IMR-90 (cell line): ENCODE measurements around the gene HCN2. TPM values are rescaled to one million over a fixed set of nuclear protein-coding genes. Genes with fewer than 3 reads are reported as not detected.

Experiments used
- ATAC-seq: fragments of 200-7000 bp; cut with Tn5 transposase; 2 replicates; pipeline ENCODE4 v1.9.1; 2020; ENCODE audit warnings: low read depth, mild to moderate bottlenecking, moderate library complexity
- BruUV-seq: library from RNA; stranded (reverse); fragments of 400-500 nt; replicated peaks from 2 replicates; lab custom pipeline; 2021; lab: Mats Ljungman, UMichigan
- CTCF ChIA-PET: fragments of 300-600 bp; formaldehyde crosslinking; extraction: SDS; loops from one replicate; lab custom pipeline; 2021; ENCODE audit warnings: antibody characterized with exemption; lab: Yijun Ruan, JAX
- POLR2A ChIA-PET: fragments of 300-600 bp; sonication (Branson Sonifier 250); formaldehyde crosslinking; loops from one replicate; lab custom pipeline; 2022; ENCODE audit warnings: antibody characterized with exemption; ENCODE audit not compliant: unreplicated experiment; lab: Charles Lee
- DNase-seq: peaks from one replicate; pipeline ENCODE4 v3.0.0; 2013
- H2AFZ ChIP-seq: replicated peaks from 2 replicates; pipeline ENCODE3; 2013; ENCODE audit warnings: low read length, mild to moderate bottlenecking; ENCODE audit not compliant: poor library complexity
- H2AK5ac ChIP-seq: 2 replicates; pipeline ENCODE4 v1.6.1; 2013; ENCODE audit warnings: low read depth, low read length, inconsistent platforms
- H2AK9ac ChIP-seq: replicated peaks from 2 replicates; pipeline ENCODE3; 2013; ENCODE audit warnings: mild to moderate bottlenecking, low read depth, low read length, moderate library complexity; ENCODE audit not compliant: poor library complexity
- H2BK120ac ChIP-seq: 2 replicates; pipeline ENCODE4 v1.6.1; 2013; ENCODE audit warnings: low read depth, low read length, inconsistent platforms
- H2BK15ac ChIP-seq: 3 replicates; pipeline ENCODE4 v1.6.1; 2013; ENCODE audit warnings: low read depth, low read length, inconsistent platforms
- H2BK20ac ChIP-seq: 2 replicates; pipeline ENCODE4 v1.6.1; 2013; ENCODE audit warnings: low read depth, mild to moderate bottlenecking, inconsistent platforms, low read length, moderate library complexity
- H2BK5ac ChIP-seq: 2 replicates; pipeline ENCODE4 v1.6.1; 2013; ENCODE audit warnings: mild to moderate bottlenecking, low read depth, low read length, inconsistent platforms; ENCODE audit not compliant: poor library complexity, severe bottlenecking
- H3K14ac ChIP-seq: replicated peaks from 2 replicates; pipeline ENCODE4 v1.6.1; 2013; ENCODE audit warnings: low read depth, low read length, inconsistent platforms
- H3K18ac ChIP-seq: 2 replicates; pipeline ENCODE4 v1.6.1; 2013; ENCODE audit warnings: low read depth, low read length, control low read depth
- H3K23ac ChIP-seq: 2 replicates; pipeline ENCODE4 v1.6.1; 2013; ENCODE audit warnings: low read depth, low read length, inconsistent platforms
- H3K27ac ChIP-seq: 2 replicates; pipeline ENCODE4 v1.5.1; 2013; ENCODE audit warnings: mild to moderate bottlenecking, control low read depth, low read length; ENCODE audit not compliant: insufficient read depth
- H3K27me3 ChIP-seq: 2 replicates; pipeline ENCODE4 v1.6.1; 2013; ENCODE audit warnings: low read length; ENCODE audit not compliant: control insufficient read depth, insufficient read depth
- H3K36me3 ChIP-seq: 2 replicates; pipeline ENCODE4 v1.6.1; 2013; ENCODE audit warnings: low read length, mixed read lengths; ENCODE audit not compliant: control insufficient read depth, insufficient read depth
- H3K4ac ChIP-seq: 2 replicates; pipeline ENCODE4 v1.6.1; 2013; ENCODE audit warnings: low read depth, low read length, inconsistent platforms
- H3K4me1 ChIP-seq: 2 replicates; pipeline ENCODE4 v1.6.1; 2013; ENCODE audit warnings: low read length, mixed read lengths; ENCODE audit not compliant: control insufficient read depth, insufficient read depth
- H3K4me2 ChIP-seq: 2 replicates; pipeline ENCODE4 v1.6.1; 2013; ENCODE audit warnings: low read depth, mild to moderate bottlenecking, control low read depth, low read length, moderate library complexity
- H3K4me3 ChIP-seq: 2 replicates; pipeline ENCODE4 v1.5.1; 2013; ENCODE audit warnings: low read depth, mild to moderate bottlenecking, control low read depth, low read length, moderate library complexity; ENCODE audit not compliant: insufficient read depth
- H3K56ac ChIP-seq: 2 replicates; pipeline ENCODE4 v1.6.1; 2013; ENCODE audit warnings: low read length, inconsistent platforms; ENCODE audit not compliant: insufficient read depth; ENCODE audit errors: extremely low read depth
- H3K79me1 ChIP-seq, 2 experiments: 2 replicates each; pipeline ENCODE4 v1.6.1; 2013; ENCODE audit warnings: low read length in 2 of 2, inconsistent platforms in 1 of 2, low read depth in 1 of 2
- H3K9ac ChIP-seq: 2 replicates; pipeline ENCODE4 v1.6.1; 2013; ENCODE audit warnings: low read depth, low read length, control low read depth
- H3K9me1 ChIP-seq: 2 replicates; pipeline ENCODE4 v1.6.1; 2013; ENCODE audit warnings: low read length, inconsistent platforms; ENCODE audit not compliant: insufficient read depth
- H3K9me3 ChIP-seq: 2 replicates; pipeline ENCODE4 v1.6.1; 2013; ENCODE audit warnings: low read length; ENCODE audit not compliant: control insufficient read depth, insufficient read depth
- H4K20me1 ChIP-seq: 2 replicates; pipeline ENCODE4 v1.6.1; 2013; ENCODE audit warnings: low read length, inconsistent platforms; ENCODE audit not compliant: insufficient read depth
- H4K5ac ChIP-seq: 2 replicates; pipeline ENCODE4 v1.6.1; 2013; ENCODE audit warnings: mild to moderate bottlenecking, low read depth, low read length, control low read depth
- H4K8ac ChIP-seq, 2 experiments: 2 replicates each; pipeline ENCODE4 v1.6.1; 2013; ENCODE audit warnings: low read depth in 2 of 2, low read length in 2 of 2, control low read depth in 1 of 2, inconsistent platforms in 1 of 2
- H4K91ac ChIP-seq: 2 replicates; pipeline ENCODE4 v1.6.1; 2013; ENCODE audit warnings: low read depth, low read length, inconsistent platforms; ENCODE audit not compliant: insufficient read depth
- BHLHE40 ChIP-seq: fragments of 150-350 bp; IDR thresholded peaks from 2 replicates; pipeline ENCODE4 v1.6.1; 2016; ENCODE audit warnings: mild to moderate bottlenecking, low read depth, low read length
- CEBPB ChIP-seq: IDR thresholded peaks from 2 replicates; pipeline ENCODE4 v1.6.1; 2012; ENCODE audit warnings: low read depth, low read length, improper control_type of control experiment
- CHD1 ChIP-seq: IDR thresholded peaks from 2 replicates; pipeline ENCODE4 v1.6.1; 2012; ENCODE audit warnings: low read depth, low read length, improper control_type of control experiment
- ELK1 ChIP-seq: fragments of 150-350 bp; IDR thresholded peaks from 2 replicates; pipeline ENCODE4 v1.6.1; 2016; ENCODE audit warnings: low read depth, mild to moderate bottlenecking, low read length, moderate library complexity, borderline replicate concordance
- FOS ChIP-seq: fragments of 150-350 bp; IDR thresholded peaks from 2 replicates; pipeline ENCODE4 v1.6.1; 2016; ENCODE audit warnings: low read depth, low read length
- MAFK ChIP-seq: IDR thresholded peaks from 2 replicates; pipeline ENCODE4 v1.6.1; 2012; ENCODE audit warnings: low read depth, low read length, improper control_type of control experiment
- MAZ ChIP-seq: IDR thresholded peaks from 2 replicates; pipeline ENCODE4 v1.6.1; 2012; ENCODE audit warnings: low read depth, mild to moderate bottlenecking, low read length, improper control_type of control experiment, moderate library complexity, borderline replicate concordance
- MXI1 ChIP-seq: IDR thresholded peaks from 2 replicates; pipeline ENCODE4 v1.6.1; 2012; ENCODE audit warnings: low read depth, mild to moderate bottlenecking, low read length, moderate library complexity, borderline replicate concordance
- NFE2L2 ChIP-seq: fragments of 150-350 bp; IDR thresholded peaks from 2 replicates; pipeline ENCODE4 v1.6.1; 2016; ENCODE audit warnings: low read depth, mild to moderate bottlenecking, low read length
- POLR2A ChIP-seq: IDR thresholded peaks from 2 replicates; pipeline ENCODE4 v1.6.1; 2012; ENCODE audit warnings: mild to moderate bottlenecking, low read depth, low read length
- RAD21 ChIP-seq: IDR thresholded peaks from 2 replicates; pipeline ENCODE4 v1.6.1; 2012; ENCODE audit warnings: low read length, improper control_type of control experiment
- RCOR1 ChIP-seq: IDR thresholded peaks from 2 replicates; pipeline ENCODE4 v1.6.1; 2012; ENCODE audit warnings: mild to moderate bottlenecking, low read length, improper control_type of control experiment; ENCODE audit not compliant: insufficient replicate concordance
- RFX5 ChIP-seq: IDR thresholded peaks from 2 replicates; pipeline ENCODE4 v1.8.0; 2012; ENCODE audit warnings: low read depth, mild to moderate bottlenecking, low read length, moderate library complexity
- SMC3 ChIP-seq: fragments of 150-350 bp; IDR thresholded peaks from 2 replicates; pipeline ENCODE4 v1.6.1; 2016; ENCODE audit warnings: low read depth, mild to moderate bottlenecking, antibody characterized with exemption, low read length, moderate library complexity
- WGBS, 2 experiments: methylation state at CpG; one replicate each; pipeline versions ENCODE4 v1.1.5 to v1.1.7; 2013; ENCODE audit warnings: missing lambda C conversion rate in 2 of 2; ENCODE audit not compliant: insufficient read length in 1 of 2; ENCODE audit errors: extremely low coverage in 2 of 2; 5-methylcytosine and 5-hydroxymethylcytosine counted together
- dilution Hi-C: fragments of 300-500 bp; cut with HindIII; formaldehyde crosslinking; loops from one replicate; pipeline ENCODE4 v1.14.3; 2018; ENCODE audit warnings: low sequenced_read_pairs; ENCODE audit not compliant: unreplicated experiment
- in situ Hi-C: fragments of 300-500 bp; cut with MboI; formaldehyde crosslinking; loops from 3 replicates; pipeline ENCODE4 v1.14.3; 2019; ENCODE audit warnings: low sequenced_read_pairs, inconsistent platforms, mixed read lengths
- intact Hi-C: fragments of 100-400 bp; cut with micrococcal nuclease; formaldehyde crosslinking; loops from 2 replicates; pipeline ENCODE4 v1.10.0; 2022
- polyA plus RNA-seq, 3 experiments: library from polyadenylated mRNA; depleted of rRNA; stranded (reverse); fragments of >200 nt; gene quantifications; 2 replicates each; pipeline ENCODE4 v1.2.3, GENCODE V29; 2012; ENCODE audit warnings: low replicate concordance in 1 of 3
- total RNA-seq: library from RNA; depleted of rRNA; stranded (reverse); fragments of >200 nt; gene quantifications from 2 replicates; pipeline ENCODE4 v1.2.3, GENCODE V29; 2012

HCN2 gene
- total and polyA plus RNA-seq, 2 of the 4 experiments (the other 2 are of a cell fraction), result 0.72 to 2.6 TPM

DNA sequence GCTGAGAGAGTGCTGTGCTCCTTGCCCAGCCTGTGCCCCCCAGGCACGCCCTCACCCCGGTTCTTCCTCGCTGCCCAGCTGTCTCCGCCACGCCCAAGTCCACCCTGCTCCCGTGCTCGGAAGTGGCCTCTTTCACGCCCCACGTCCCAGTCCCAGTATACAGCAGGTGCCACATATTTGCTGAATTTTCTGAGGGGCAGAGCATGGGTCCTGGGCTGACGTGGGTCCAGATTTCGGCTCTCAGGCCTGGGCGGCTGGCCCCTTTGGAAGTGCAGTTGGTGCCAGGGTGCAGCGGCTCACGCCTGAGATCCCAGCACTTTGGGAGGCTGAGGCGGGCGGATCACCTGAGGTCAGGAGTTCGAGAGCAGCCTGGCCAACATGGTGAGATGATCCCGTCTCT, 3.4 kb downstream of the HCN2 start:
- Histone ChIP-seq H2BK5ac (no peak overlapping the region), H2BK15ac (no peak overlapping the region), H3K27ac (no peak overlapping the region), H3K4me3 (no peak overlapping the region), H3K4ac (no peak overlapping the region), H3K14ac (no peak overlapping the region), H2BK20ac (no peak overlapping the region), H3K79me1 (no peaks in the 10 kb centered on the region), H3K4me1 (peaks cover 4% of the 10 kb centered on the region; the same call in 1 of the 2 replicates), H3K18ac (no peak overlapping the region), H2AK9ac (no peak overlapping the region), H3K9me1 (no peaks in the 10 kb centered on the region), H2BK120ac (no peak overlapping the region), H3K9ac (no peak overlapping the region), H3K27me3 (peaks cover 26% of the 10 kb centered on the region), H3K23ac (no peak overlapping the region), H2AK5ac (no peak overlapping the region), H4K20me1 (peaks cover 32% of the 10 kb centered on the region), H3K36me3 (no peaks in the 10 kb centered on the region), H3K56ac (no peak overlapping the region), H4K91ac (no peak overlapping the region), H4K5ac (no peak overlapping the region), H3K4me2 (no peak overlapping the region), H4K8ac (no peak overlapping the region), H3K9me3 (no peaks in the 10 kb centered on the region), H2AFZ (no peak overlapping the region)
- TF ChIP-seq RAD21 (no peak), MAZ (no peak), CEBPB (no peak), NFE2L2 (no peak), ELK1 (no peak), BHLHE40 (no peak), MAFK (no peak), FOS (no peak), RFX5 (no peak), RCOR1 (no peak), POLR2A (no peak), MXI1 (no peak), CHD1 (no peak), SMC3 (no peak)
- in situ Hi-C loops, result no loop called here
- no peak for DNase-seq
- dilution Hi-C loops, result no loop called here
- 82% methylated on average over 13 of the region's 18 CpGs; no CpG with 5 or more reads in 1 of the 2 experiments for WGBS, 2 experiments
- ATAC-seq, result no peak
- CTCF ChIA-PET, result no interaction called here
- POLR2A ChIA-PET, result no interaction called here
- BruUV-seq, result no TSS peak
- intact Hi-C loops, result no loop called here
